ENCODE data around the gene OVCA2.

DNA sequence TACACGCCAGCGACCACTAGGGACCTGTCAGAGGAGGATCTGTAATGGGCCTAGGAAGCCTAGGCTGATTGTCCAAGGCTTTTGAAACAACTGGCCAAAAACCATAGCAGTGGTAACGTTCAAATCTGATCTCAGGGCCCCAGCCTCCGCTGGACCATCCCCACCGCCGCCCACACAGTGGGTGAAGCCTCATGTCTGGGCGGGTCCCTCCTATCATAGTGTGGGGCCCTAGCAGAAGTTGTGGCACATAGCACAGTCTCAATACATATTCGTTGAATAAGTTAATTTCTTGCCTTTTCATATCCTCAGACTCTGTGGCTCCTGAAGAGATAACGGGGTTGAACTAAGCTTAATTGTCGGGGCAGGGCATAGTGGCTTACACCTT is 11.1 kb upstream of the OVCA2 start:
- TF ChIP-seq, protein P1, sequence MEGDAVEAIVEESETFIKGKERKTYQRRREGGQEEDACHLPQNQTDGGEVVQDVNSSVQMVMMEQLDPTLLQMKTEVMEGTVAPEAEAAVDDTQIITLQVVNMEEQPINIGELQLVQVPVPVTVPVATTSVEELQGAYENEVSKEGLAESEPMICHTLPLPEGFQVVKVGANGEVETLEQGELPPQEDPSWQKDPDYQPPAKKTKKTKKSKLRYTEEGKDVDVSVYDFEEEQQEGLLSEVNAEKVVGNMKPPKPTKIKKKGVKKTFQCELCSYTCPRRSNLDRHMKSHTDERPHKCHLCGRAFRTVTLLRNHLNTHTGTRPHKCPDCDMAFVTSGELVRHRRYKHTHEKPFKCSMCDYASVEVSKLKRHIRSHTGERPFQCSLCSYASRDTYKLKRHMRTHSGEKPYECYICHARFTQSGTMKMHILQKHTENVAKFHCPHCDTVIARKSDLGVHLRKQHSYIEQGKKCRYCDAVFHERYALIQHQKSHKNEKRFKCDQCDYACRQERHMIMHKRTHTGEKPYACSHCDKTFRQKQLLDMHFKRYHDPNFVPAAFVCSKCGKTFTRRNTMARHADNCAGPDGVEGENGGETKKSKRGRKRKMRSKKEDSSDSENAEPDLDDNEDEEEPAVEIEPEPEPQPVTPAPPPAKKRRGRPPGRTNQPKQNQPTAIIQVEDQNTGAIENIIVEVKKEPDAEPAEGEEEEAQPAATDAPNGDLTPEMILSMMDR (IDR thresholded peaks at IDR 0.05) = peak in 4 of 6 experiments; percentile 28 to 49 (median 46)
- TF ChIP-seq POLR2A (IDR thresholded peaks at IDR 0.05) = no peak
